ENCODE results near the gene ABCA7. TPM values are rescaled to one million over a fixed set of nuclear protein-coding genes. Genes with fewer than 3 reads are reported as not detected.

Gene ABCA7
- total RNA-seq, 2 donors from 2014 or later = 33.7 to 87.3 TPM

GRCh38 chr19:1094978-1095701, 55.2 kb downstream of the ABCA7 start, which contains the start of gene POLR2E:
TSS of gene POLR2E (minus strand) at chr19:1095375. CDS start at chr19:1095315, 60 bp downstream.
- ATAC-seq (peak; percentile 99), DNase-seq (peak; percentile 99 to 100 (median 100))
- WGBS, 2 donors = 0% methylated on average over 2 to 59 of the region's 81 CpGs
- peak in 2 of 3 donors; percentile 73 to 87 for TF ChIP-seq POLR2A (IDR thresholded peaks at IDR 0.05)
- no peak for TF ChIP-seq CTCF (IDR thresholded peaks at IDR 0.05)
- Histone ChIP-seq H3K9me3 (no peaks in the 10 kb centered on the region), H3K36me3 (replicated peaks in 1 of 2; ENCODE audit: insufficient read depth in 1 of 2, low read depth in 2 of 2) (peaks cover 0 to 11% of the 10 kb centered on the region in 2 donors), H3K27ac (peak within 1 kb of the TSS; percentile 22 to 60 (median 50)), H3K4me1 (peaks cover 25% of the 10 kb centered on the region), H3K4me3 (peak within 1 kb of the TSS; percentile 74 to 87), H3K27me3 (no peaks in the 10 kb centered on the region)
- intact Hi-C loops (cut with DNase I) = no loop called here

- ATAC-seq (no peak), DNase-seq (no peak)
- no peaks in the 10 kb centered on the region for H3K36me3 ChIP-seq (replicated peaks in 1 of 2; ENCODE audit: insufficient read depth in 1 of 2, low read depth in 2 of 2)
- no peaks in the 10 kb centered on the region for H3K27me3 ChIP-seq
- TF ChIP-seq POLR2A (IDR thresholded peaks at IDR 0.05) = no peak
- TF ChIP-seq CTCF (IDR thresholded peaks at IDR 0.05) = no peak
- intact Hi-C loops (cut with DNase I) = no loop called here
- H3K27ac ChIP-seq = peak overlapping the region in 1 of 4 donors; percentile 18
- H3K4me1 ChIP-seq = peaks cover 45% of the 10 kb centered on the region
- 56% methylated on average over 7 of the region's 7 CpGs for WGBS, 2 donors
- H3K9me3 ChIP-seq = no peaks in the 10 kb centered on the region
- H3K4me3 ChIP-seq = no peak overlapping the region
Observed at GRCh38 chr19:1097810-1098176, 57.9 kb downstream of the ABCA7 start.

GRCh38 chr19:1098177-1099051, 58.5 kb downstream of the ABCA7 start:
- WGBS, 2 donors = 33 to 43% methylated on average over 14 to 15 of the region's 15 CpGs
- DNase-seq (no peak), ATAC-seq (no peak)
- TF ChIP-seq CTCF (IDR thresholded peaks at IDR 0.05) = no peak
- no peak for TF ChIP-seq POLR2A (IDR thresholded peaks at IDR 0.05)
- no peaks in the 10 kb centered on the region for H3K27me3 ChIP-seq
- intact Hi-C loops (cut with DNase I) = no loop called here
- no peak overlapping the region for H3K4me3 ChIP-seq
- no peaks in the 10 kb centered on the region for H3K36me3 ChIP-seq (replicated peaks in 1 of 2; ENCODE audit: insufficient read depth in 1 of 2, low read depth in 2 of 2)
- peaks cover 47% of the 10 kb centered on the region for H3K4me1 ChIP-seq
- no peaks in the 10 kb centered on the region for H3K9me3 ChIP-seq
- H3K27ac ChIP-seq = peak overlapping the region in 1 of 4 donors; percentile 18

GRCh38 chr19:1101337-1101698, 61.4 kb downstream of the ABCA7 start:
- intact Hi-C loops (cut with DNase I) = no loop called here
- 43 to 44% methylated on average over 8 to 9 of the region's 9 CpGs for WGBS, 2 donors
- peaks cover 42% of the 10 kb centered on the region for H3K4me1 ChIP-seq
- H3K27me3 ChIP-seq = no peaks in the 10 kb centered on the region
- H3K9me3 ChIP-seq = no peaks in the 10 kb centered on the region
- DNase-seq (peak in 1 of 4 donors; percentile 59), ATAC-seq (no peak)
- no peaks in the 10 kb centered on the region for H3K36me3 ChIP-seq (replicated peaks in 1 of 2; ENCODE audit: insufficient read depth in 1 of 2, low read depth in 2 of 2)
- TF ChIP-seq POLR2A (IDR thresholded peaks at IDR 0.05) (no peak), CTCF (IDR thresholded peaks at IDR 0.05) (no peak)
- H3K27ac ChIP-seq = peak overlapping the region; percentile 13 to 99 (median 65)
- no peak overlapping the region for H3K4me3 ChIP-seq
